HK-2 (cell line): ENCODE data around the gene TSC22D4.
"Not testable (repeated sequence)": the region's sequence is repeated elsewhere in the genome, so short reads cannot be mapped to it uniquely, and the experiment has no call there.

Experiments used
- DNase-seq: peaks from one replicate; pipeline ENCODE4 v3.0.0-alpha.2; 2018; ENCODE audit not compliant: unreplicated experiment

Gene TSC22D4

DNA sequence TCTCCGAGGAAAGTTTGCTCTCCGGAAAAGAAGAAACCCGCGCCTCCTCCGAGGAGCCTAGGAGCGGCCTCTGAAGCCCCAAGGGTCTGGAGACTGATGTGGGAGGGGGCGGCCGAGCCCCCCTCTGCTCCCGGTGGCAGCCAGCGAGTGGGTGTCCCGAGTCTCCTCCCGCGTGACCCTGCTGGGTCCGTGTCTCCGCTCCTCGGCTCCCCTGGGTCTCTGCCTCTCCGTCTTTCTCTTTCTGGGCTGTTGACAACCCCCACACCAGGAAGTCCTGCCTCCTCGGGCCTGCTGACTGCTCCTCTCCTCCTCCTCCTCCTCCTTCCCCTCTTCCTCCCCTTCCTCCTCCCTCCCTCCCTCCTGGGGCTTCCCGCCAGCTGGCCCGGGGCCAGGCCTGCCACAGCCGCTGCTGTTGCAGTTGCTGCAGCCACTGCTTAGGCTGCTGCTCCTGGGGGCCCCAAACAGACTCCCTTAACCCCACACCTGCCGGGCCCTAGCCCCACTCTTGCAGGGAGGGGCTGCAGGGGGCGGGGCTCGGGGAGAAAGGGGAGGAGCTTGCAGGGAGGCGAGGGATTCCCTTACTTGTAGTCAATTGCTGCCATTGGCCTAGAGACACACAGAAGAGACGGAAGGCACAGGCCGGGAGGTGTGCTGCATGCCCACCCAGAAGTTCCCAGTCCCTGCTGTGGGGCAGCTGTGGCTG lies at the start of gene TSC22D4:
Gene TSC22D4, minus strand, starts transcription at position 257 of the 703 bp plus-strand sequence. CDS start 1,176 bp downstream, outside the sequence.
- peak; percentile 90 for DNase-seq

DNA sequence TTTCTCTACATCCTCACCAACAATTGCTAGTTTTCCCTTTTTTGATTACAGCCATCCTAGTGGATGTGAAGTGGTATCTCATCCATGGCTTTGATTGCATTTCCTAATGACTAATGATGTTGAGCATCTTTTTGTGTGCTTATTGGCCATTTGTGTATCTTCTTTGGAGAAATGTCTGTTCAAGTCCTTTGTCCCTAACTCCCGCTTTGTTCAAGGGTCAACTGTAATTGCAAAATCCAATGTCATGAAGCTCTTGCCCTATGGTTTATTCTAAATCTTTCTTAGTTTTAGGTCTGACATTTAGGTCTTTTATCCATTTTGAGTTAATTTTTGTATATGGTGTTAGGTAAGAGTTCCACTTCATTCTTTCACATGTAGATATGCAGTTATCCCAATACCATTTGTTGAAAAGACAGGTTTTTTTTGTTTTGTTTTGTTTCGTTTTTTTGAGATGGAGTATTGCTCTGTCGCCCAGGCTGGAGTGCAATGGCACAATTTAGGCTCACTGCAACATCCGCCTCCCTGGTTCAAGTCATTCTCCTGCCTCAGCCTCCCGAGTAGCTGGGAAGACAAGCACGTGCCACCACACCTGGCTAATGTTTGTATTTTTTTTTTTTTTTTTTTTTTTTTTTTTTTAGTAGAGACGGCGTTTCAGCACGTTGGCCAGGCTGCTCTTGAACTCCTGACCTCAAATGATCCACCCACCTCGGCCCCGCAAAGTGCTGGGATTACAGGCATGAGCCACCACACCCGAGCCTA lies 49.3 kb upstream of the TSC22D4 start:
- not testable (repeated sequence) for DNase-seq

DNA sequence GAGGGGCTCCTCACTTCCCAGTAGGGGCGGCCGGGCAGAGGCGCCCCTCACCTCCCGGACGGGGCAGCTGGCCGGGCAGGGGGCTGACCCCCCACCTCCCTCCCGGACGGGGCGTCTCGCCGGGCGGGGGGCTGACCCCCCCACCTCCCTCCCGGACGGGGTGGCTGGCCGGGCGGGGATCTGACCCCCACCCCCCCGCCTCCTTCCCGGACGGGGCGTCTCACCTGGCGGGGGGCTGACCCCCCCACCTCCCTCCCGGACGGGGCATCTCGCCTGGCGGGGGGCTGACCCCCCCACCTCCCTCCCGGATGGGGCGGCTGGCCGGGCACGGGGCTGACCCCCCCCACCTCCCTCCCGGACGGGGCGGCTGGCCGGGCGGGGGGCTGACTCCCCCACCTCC lies 44.2 kb upstream of the TSC22D4 start:
- not testable (repeated sequence) for DNase-seq

DNA sequence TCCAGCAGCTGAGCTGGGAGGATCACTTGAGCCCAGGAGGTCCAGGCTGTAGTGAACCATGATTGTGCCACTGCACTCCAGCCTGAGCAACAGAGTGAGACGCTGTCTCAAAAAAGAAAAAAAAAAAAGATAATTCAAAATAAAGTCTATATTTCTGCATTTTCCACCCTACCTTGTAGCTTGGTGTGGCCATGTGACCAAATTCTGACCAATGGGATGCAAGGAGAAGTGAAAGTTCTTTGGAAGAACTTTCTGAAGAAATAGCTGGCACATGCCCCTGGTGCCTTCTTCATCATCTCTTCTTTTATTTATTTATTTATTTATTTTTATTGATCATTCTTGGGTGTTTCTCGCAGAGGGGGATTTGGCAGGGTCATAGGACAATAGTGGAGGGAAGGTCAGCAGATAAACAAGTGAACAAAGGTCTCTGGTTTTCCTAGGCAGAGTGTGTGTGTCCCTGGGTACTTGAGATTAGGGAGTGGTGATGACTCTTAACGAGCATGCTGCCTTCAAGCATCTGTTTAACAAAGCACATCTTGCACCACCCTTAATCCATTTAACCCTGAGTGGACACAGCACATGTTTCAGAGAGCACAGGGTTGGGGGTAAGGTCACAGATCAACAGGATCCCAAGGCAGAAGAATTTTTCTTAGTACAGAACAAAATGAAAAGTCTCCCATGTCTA lies 43.0 kb upstream of the TSC22D4 start:
- not testable (repeated sequence) for DNase-seq

DNA sequence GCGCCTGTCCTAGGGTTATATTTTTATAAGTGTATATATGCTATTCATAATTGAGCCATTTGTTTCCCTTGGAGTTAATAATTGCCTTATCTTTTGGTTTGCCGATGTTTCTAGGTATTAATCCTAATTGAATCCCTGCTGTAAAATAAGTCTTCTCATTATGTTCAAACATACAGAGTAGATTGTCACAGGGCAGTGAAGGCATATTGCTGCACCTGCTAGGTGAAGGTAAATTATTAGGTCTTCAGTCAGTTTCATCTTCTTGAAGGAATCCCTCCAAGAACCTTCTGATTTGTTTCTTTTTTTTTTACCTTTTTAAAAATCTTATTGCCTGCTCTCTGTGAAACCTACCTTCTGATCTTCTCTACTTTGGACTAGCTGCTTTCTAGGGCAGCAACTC lies 42.1 kb upstream of the TSC22D4 start:
- DNase-seq, result no peak

DNA sequence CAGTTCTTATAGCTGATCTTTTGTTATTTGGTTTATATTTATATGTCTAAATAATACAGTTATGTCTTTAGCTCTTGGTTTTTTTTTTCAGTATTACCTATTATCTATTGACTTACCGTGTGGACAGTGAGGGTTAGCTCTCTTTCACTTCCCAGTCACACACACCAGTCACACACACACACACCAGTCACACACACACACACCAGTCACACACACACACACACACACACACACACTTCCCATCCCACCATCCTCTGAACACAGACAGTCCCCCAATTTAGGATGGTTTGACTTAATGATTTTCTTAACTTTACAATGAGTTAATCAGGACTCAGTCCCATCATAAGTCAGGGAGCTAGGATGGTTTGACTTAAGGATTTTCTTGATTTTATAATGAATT lies 41.1 kb upstream of the TSC22D4 start:
- DNase-seq, result no peak

DNA sequence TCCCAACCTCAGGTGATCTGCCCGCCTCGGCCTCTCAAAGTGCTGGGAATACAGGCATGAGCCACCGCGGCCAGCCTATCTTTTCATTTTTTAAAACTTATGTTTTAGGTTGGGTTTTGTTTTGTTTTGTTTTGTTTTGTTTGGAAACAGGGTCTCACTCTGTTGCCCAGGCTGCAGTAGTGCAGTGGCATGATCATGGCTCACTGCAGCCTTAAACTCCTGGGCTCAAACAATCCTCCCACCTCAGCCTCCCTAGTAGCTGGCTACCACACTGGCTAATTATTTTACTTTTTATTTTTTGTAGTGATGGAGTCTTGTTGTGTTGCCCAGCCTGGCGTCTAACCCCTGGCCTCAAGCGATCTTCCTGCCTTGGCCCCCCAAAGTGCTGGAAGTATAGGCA lies 40.6 kb upstream of the TSC22D4 start:
- DNase-seq, result no peak

DNA sequence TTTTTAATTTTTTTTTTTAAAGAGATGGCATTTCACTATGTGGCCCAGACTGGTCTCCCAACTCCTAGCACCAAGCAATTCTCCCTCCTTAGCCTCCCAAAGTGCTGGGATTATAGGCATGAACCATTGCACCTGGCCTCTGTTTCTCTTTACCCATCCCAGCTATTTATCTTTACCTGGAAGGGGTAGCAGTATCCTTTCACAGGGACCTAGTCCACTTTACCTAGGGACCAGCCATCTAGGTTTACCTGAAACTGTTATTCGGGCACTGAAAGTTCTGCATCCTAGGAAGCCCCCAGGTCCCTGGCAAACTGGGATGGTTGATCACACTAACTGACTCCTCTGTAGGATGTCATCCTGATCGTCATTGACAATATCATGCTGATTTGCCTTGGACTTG lies 38.3 kb upstream of the TSC22D4 start:
- no peak for DNase-seq

DNA sequence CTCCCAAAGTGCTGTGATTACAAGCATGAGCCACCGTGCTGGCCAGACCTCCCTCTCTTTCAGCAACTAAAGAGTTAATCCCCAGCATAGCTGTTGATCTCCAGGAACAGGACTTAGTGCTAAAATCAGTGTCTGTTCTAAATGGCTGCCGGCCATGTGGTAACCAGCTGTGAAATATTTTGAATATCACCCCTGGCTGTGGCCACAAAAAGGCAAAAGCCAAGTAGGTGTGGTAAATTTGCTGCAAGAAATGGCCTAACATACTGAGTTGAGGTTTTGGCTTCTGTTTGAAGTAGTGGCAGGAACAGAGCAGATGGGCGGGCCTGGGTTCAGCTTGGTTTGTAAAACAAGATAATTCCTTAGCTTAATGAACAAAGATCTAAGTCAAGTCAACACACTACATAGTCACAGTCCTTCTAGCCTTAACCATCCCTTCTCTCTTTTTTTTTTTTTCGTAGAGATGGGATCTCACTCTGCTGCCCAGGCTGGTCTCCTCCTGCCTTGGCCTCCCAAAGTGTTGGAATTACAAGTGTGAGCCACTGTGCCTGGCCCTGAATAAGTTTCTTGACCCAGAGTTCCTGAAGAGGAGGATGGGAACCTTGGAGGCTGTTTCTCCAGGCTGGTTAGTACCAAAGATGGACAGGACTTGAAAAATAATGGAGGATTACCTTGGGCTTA lies 37.3 kb upstream of the TSC22D4 start:
- DNase-seq, result peak; percentile 14

DNA sequence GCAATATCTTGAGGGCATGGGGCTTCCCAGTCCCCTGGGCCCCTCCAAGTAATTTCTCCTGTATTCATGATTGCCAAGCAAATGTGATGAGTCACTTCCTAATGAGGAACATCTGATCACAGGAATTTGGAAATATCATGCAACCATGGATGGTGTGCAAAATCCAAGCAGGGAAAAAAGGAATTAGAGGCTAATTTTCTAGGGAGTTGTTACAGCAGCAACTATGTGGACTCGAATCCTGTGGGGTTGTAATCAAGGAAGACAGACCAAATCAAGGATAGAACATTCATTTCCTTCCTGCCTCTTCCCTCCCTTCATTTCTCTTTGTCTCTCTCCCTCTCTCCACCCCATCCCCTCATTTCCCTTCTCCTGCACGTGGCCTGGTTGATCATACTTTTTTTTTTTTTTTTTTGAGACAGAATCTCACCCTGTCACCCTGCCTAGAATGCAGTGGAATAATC lies 36.1 kb upstream of the TSC22D4 start:
- no peak for DNase-seq

DNA sequence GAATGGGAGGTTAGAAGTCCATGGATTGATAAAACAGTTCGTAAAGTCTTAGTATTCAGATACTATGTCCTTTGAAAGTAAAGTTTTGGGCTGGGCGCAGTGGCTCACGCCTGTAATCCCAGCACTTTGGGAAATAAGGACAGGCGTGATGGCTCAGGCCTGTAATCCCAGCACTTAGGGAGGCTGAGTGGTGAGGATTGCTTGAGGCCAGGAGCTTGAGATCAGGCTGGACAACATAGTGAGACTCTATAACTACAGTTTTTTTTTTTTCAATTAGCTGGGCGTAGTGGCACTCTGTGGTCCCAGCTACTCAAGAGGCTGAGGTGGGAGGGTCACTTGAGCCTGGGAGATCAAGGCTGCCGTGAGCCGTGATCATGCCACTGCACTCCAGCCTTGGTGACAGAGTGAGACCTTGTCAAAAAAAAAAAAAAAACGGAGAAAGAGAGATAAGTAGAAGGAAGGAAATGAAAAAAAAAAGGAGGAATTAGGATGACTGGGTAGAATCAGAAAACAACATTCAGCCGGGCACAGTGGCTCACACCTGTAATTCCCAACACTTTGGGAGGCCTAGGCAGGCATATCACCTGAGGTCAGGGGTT lies 34.3 kb upstream of the TSC22D4 start:
- no peak for DNase-seq

DNA sequence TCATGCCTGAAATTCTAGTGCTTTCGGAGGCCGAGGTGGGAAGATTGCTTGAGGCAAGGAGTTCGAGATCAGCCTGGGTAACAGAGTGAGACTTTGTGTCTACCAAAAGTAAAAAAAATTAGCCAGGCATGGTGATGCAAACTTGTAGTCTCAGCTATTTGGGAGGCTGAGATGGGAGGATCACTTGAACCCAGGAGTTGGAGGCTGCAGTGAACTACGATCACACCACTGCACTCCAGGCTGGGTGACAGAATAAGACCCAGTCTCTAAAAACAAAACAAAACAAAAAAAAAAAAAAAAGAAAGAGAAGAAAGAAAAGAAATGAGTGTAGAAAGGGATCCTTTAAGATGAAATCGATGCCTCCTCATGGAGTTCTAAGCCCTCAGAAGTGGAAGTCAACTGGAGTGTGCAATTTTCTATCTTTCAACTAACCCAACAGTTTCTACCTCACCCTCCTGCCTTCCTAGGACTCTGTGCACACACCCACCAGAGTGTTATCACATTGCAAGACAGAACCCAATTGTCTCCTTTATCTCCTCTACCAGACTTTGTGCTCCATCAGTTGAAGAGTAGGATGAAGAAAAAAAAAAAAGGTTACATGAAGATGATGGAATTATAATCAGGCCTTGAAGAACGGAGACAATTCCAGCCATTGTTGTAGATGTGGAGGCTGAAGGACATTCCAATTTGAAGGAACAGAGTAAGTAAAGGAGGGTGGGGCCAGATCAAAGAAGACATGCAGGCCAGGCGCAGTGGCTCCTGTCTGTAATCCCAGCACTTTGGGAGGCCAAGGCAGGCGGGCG lies 31.6 kb upstream of the TSC22D4 start:
- no peak for DNase-seq

DNA sequence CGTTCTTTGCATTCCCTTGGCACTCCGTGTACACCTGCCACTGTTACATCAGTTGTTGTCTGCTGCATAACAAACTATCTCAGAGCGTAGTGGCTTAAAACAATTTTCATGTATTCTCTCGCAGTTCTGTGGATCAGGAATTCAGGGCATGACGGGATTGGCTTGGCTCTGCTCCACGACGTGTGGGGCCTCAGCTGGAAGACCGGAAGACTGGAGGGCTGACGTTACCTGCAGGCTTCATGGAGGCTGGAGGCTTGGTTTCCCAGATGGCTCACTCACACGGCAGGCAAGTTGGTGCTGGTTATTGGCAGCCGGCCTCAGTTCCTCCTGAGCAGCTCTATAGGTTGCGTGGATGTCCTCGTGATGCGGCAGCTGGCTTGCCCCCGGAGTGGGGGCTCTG lies 30.2 kb upstream of the TSC22D4 start:
- no peak for DNase-seq

DNA sequence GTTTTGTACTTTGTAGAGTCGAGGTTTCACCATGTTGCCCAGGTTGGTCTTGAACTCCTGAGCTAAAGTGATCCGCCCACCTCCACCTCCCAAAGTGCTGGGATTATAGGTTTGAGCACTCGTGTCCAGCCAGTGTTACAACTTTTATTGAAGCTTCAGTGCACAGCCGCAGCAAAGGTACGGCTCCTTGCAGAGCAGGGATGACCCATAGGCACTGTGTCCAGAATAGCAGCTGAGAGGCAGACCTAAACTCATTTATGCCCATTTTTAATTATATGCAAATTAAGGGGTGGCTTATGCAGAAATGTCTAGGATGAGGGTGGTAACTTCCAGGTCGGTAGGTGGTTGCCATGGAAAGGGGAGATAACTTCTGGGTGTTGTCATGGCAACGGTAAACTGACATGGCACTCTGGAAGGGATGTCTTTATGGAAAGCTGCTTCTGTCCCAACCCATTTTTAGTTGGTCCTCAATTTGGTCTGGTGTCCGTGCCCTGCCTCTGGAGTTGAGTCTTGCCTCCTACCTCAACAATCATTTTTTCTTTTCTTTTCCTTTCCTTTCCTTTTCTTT lies 27.4 kb upstream of the TSC22D4 start:
- no peak for DNase-seq

DNA sequence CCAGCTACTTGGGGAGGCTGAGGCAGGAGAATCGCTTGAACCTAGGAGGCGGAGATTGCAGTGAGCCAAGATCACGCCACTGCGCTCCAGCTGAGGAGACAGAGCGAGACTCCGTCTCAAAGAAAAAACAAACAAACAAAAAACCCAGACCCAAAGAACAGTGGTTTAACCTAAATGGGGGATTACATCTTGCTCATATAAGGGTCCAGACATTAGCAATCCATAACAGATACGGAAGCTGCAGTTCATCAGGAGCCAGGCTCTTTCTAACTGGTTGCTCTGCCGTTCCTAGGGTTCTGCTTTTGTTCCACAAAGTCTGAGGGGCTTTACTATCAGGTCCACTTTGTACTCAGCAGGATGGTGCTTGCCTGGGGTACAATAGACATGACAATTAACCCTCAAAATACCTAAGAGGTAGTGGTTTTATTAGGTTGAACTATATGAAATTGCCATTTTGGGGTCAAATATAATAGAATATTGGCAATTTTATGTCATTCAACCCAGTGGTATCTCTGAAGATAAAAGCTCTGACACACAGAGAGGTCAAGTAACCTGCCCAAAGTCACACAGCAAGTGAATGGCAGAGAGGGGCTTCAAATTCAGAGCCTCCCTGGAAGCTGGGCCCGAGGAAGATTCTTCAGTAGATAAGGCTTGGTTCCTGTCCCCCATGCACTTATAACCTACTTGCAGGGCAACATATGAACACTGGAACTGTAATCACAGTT lies 26.0 kb upstream of the TSC22D4 start:
- no peak for DNase-seq

DNA sequence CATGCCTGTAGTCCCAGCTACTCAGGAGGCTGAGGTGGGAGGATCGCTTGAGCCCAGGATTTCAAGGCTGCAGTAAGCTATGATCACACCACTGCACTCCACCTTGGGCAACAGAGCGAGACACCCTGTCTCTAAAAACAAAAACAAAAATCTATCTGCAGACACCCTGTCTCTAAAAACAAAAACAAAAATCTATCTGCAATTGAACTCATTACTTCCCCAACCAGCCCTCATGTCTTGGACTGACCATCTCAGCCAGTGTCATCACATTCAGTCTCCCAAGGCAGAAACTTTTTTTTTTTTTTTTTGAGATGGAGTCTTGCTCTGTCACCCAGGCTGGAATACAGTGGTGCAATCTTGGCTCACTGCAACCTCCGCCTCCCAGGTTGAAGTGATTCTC lies 25.0 kb upstream of the TSC22D4 start:
- DNase-seq, result not testable (repeated sequence)

DNA sequence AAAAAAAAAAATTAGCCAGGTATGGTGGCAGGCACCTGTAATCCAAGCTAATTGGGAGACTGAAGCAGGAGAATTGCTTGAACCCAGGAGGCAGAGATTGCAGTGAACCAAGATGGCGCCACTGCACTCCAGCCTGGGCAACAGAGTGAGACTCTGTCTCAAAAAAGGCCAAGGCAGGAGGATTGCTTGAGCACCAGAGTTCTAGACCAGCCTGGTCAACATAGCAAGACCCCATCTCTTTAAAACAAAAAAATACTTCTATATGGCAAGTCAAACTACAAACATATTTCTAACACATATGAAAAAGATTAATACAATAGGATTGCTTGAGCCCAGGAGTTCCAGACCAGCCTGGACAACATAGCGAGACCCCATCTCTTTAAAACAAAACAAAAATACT lies 21.7 kb upstream of the TSC22D4 start:
- DNase-seq, result not testable (repeated sequence)

DNA sequence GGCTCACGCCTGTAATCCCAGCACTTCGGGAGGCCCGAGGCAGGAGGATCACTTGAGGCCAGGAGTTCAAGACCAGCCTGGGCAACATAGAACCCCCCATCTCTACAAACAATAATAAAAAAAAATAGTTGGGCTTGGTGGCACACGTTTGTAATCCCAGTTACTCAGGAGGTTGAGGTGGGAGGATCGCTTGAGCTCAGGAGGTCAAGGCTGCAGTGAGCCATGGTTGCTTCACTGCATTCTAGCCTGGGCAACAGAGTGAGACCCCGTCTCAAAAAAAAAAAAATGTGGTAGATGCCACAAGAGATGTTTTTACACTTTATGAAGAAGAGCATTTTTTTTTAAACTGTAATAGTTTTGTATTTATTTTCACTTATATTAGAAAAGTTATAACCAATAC lies 17.5 kb upstream of the TSC22D4 start:
- no peak for DNase-seq

DNA sequence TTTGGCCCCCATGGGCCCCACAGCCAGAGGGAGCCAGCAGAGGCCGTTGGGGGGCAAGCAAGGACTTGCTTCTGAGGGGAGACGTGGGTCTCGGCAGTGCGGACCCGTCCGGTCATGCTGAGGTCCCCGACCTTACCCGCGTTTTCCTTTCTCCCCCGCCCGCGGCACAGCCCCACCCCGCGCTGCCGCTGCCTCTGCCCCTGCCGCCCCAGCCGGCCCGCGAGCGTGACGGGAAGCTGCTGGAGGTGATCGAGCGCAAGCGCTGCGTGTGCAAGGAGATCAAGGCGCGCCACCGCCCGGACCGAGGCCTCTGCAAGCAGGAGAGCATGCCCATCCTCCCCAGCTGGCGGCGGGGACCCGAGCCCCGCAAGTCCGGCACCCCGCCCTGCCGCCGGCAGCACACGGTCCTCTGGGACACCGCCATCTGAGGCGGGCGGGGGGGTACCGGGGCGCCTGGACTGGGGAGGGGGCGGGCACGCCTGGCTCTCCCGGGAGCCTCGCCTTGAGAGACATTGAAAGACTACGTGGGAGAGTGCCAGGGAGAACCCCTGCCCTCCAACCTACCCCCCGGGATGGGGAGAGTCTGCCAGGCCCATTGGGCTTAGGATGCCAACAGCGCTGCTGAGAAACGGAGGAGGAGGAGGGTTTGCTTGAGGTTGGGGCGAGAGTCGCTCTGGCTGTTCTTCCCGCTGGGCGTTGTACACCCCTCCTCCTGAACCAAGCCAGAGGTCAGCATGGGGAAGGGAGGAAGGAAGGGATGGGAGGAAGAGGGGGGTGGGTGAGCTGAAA lies 14.7 kb upstream of the TSC22D4 start:
- peak; percentile 58 for DNase-seq
